HepG2 (cell line): ENCODE data around the gene TRPC4AP. TPM values are rescaled to one million over a fixed set of nuclear protein-coding genes. Genes with fewer than 3 reads are reported as not detected.
A peak's percentile ranks its signal among the peaks of the same experiment; 100 is the strongest.

ENCODE experiments used
- ADNP ChIP-seq: sonication (generic); formaldehyde crosslinking; IDR thresholded peaks from 2 replicates; pipeline ENCODE4 v1.4.0; 2020; ENCODE audit warnings: missing genetic modification reagents
- AGO1 ChIP-seq: fragments of 200-400 bp; formaldehyde crosslinking; IDR thresholded peaks from 2 replicates; pipeline ENCODE4 v1.6.1; 2017; ENCODE audit warnings: mild to moderate bottlenecking, low read depth, low read length, moderate library complexity; ENCODE audit not compliant: poor library complexity, severe bottlenecking
- CEBPG ChIP-seq: IDR thresholded peaks from 2 replicates; pipeline ENCODE4 v1.6.1; 2016
- CERS6 ChIP-seq: sonication (generic); formaldehyde crosslinking; IDR thresholded peaks from 2 replicates; pipeline ENCODE4 v1.5.0; 2020; ENCODE audit warnings: missing genetic modification reagents
- EED ChIP-seq: sonication (generic); formaldehyde crosslinking; IDR thresholded peaks from 2 replicates; pipeline ENCODE4 v1.5.0; 2020; ENCODE audit warnings: mild to moderate bottlenecking, missing genetic modification reagents
- FOXO4 ChIP-seq: sonication (generic); formaldehyde crosslinking; conservative IDR thresholded peaks from 2 replicates; pipeline ENCODE4 v1.8.1; 2023; ENCODE audit warnings: missing genetic modification reagents
- GATA4 ChIP-seq: sonication (generic); IDR thresholded peaks from 2 replicates; pipeline ENCODE4 v1.6.1; 2016; ENCODE audit warnings: antibody characterized with exemption, low read depth, borderline replicate concordance
- JUN ChIP-seq: sonication (generic); formaldehyde crosslinking; IDR thresholded peaks from 2 replicates; pipeline ENCODE4 v1.4.0; 2020; ENCODE audit warnings: mild to moderate bottlenecking, missing genetic modification reagents
- MED1 ChIP-seq: sonication (generic); formaldehyde crosslinking; IDR thresholded peaks from 2 replicates; pipeline ENCODE4 v1.4.0; 2020; ENCODE audit warnings: missing genetic modification reagents
- MYNN ChIP-seq: sonication (generic); formaldehyde crosslinking; IDR thresholded peaks from 2 replicates; pipeline ENCODE4 v1.4.0; 2020; ENCODE audit warnings: mild to moderate bottlenecking, low read depth, missing genetic modification reagents
- NFE2L2 ChIP-seq: fragments of 150-350 bp; IDR thresholded peaks from 2 replicates; pipeline ENCODE4 v1.6.1; 2014; ENCODE audit warnings: low read length
- PCBP1 ChIP-seq: fragments of 200-400 bp; formaldehyde crosslinking; IDR thresholded peaks from 2 replicates; pipeline ENCODE4 v1.6.1; 2017; ENCODE audit warnings: mild to moderate bottlenecking, low read depth, low read length, borderline replicate concordance
- PHF20 ChIP-seq: sonication (generic); formaldehyde crosslinking; IDR thresholded peaks from 2 replicates; pipeline ENCODE4 v1.5.0; 2020; ENCODE audit warnings: mild to moderate bottlenecking, missing genetic modification reagents
- POLR2AphosphoS2 ChIP-seq: IDR thresholded peaks from 2 replicates; pipeline ENCODE4 v1.6.1; 2011; ENCODE audit warnings: low read depth, low read length, improper control_type of control experiment
- REXO4 ChIP-seq: sonication (generic); formaldehyde crosslinking; IDR thresholded peaks from 2 replicates; pipeline ENCODE4 v1.8.0; 2022; ENCODE audit warnings: missing genetic modification reagents, mild to moderate bottlenecking, borderline replicate concordance
- SMARCC2 ChIP-seq: fragments of 450-650 bp; IDR thresholded peaks from 2 replicates; pipeline ENCODE4 v1.6.1; 2017; ENCODE audit warnings: antibody characterized with exemption, mild to moderate bottlenecking
- ZFP82 ChIP-seq: sonication (generic); formaldehyde crosslinking; IDR thresholded peaks from 2 replicates; pipeline ENCODE4 v1.5.1; 2020; ENCODE audit warnings: mild to moderate bottlenecking, missing genetic modification reagents, borderline replicate concordance
- ZMYM4 ChIP-seq: sonication (generic); formaldehyde crosslinking; IDR thresholded peaks from 2 replicates; pipeline ENCODE4 v1.8.1; 2023; ENCODE audit warnings: mild to moderate bottlenecking, missing genetic modification reagents
- ZNF281 ChIP-seq: sonication (generic); formaldehyde crosslinking; IDR thresholded peaks from 2 replicates; pipeline ENCODE4 v1.4.0; 2020; ENCODE audit warnings: missing genetic modification reagents, borderline replicate concordance
- ZNF33A ChIP-seq: sonication (generic); formaldehyde crosslinking; IDR thresholded peaks from 2 replicates; pipeline ENCODE4 v1.5.1; 2020; ENCODE audit warnings: missing genetic modification reagents, mild to moderate bottlenecking, moderate library complexity, borderline replicate concordance
- ZNF530 ChIP-seq: sonication (generic); formaldehyde crosslinking; IDR thresholded peaks from 2 replicates; pipeline ENCODE4 v1.5.0; 2020; ENCODE audit warnings: low read depth, mild to moderate bottlenecking, missing genetic modification reagents
- ZNF709 ChIP-seq: sonication (generic); formaldehyde crosslinking; IDR thresholded peaks from 2 replicates; pipeline ENCODE4 v1.5.0; 2020; ENCODE audit warnings: mild to moderate bottlenecking, missing genetic modification reagents
- ZNF737 ChIP-seq: sonication (generic); formaldehyde crosslinking; IDR thresholded peaks from 2 replicates; pipeline ENCODE4 v1.5.0; 2020; ENCODE audit warnings: missing genetic modification reagents, mild to moderate bottlenecking, borderline replicate concordance
- ZSCAN5A ChIP-seq: sonication (generic); formaldehyde crosslinking; IDR thresholded peaks from 2 replicates; pipeline ENCODE4 v1.8.0; 2022; ENCODE audit warnings: mild to moderate bottlenecking, missing genetic modification reagents, borderline replicate concordance
- polyA plus RNA-seq, 8 experiments: library from polyadenylated mRNA; depleted of rRNA in 3 of 8; stranded (reverse) in 7 of 8; unstranded in 1 of 8; fragments of >200 nt; fragmentation: Illumina TruSeq in 4 of 8; extraction: Trizol in 4 of 8; gene quantifications; 2 replicates each; pipeline versions ENCODE4 v1.2.1 to v1.2.3, GENCODE V29; 2011 to 2016; ENCODE audit warnings: low read depth in 4 of 8, missing spikeins in 1 of 8, mixed read lengths in 1 of 8; ENCODE audit not compliant: insufficient read depth in 1 of 8
- total RNA-seq, 5 experiments: library from RNA; depleted of rRNA; stranded (reverse); fragments of >200 nt; fragmentation: Illumina TruSeq; extraction: Trizol; gene quantifications; 2 replicates each; pipeline ENCODE4 v1.2.3, GENCODE V29; 2016; ENCODE audit warnings: low read depth in 1 of 5

TRPC4AP gene
- total and polyA plus RNA-seq, 2 of the 13 experiments (the other 11 are each of a cell fraction or from before 2014, with no cell fraction given) = 136 to 137 TPM

- TF ChIP-seq ADNP (CRISPR knock-in tag) = no peak
- peak; percentile 92 for TF ChIP-seq MED1 (CRISPR knock-in tag)
- TF ChIP-seq ZSCAN5A (CRISPR knock-in tag) = peak; percentile 87; the same call in 1 of the 2 replicates
- TF ChIP-seq ZNF281 (CRISPR knock-in tag) = peak; percentile 52; the same call in 1 of the 2 replicates
- peak; percentile 90 for TF ChIP-seq MYNN (CRISPR knock-in tag)
- no peak for TF ChIP-seq ZNF33A
- no peak for TF ChIP-seq POLR2AphosphoS2
- TF ChIP-seq PHF20 (CRISPR knock-in tag) = peak; percentile 93
- TF ChIP-seq CERS6 (CRISPR knock-in tag) = no peak
- TF ChIP-seq CEBPG (CRISPR knock-in tag) = no peak; the same call in 1 of the 2 replicates
- TF ChIP-seq REXO4 (CRISPR knock-in tag) = no peak; the same call in 1 of the 2 replicates
- no peak for TF ChIP-seq NFE2L2
- TF ChIP-seq ZMYM4 (CRISPR knock-in tag) = peak; percentile 99
- TF ChIP-seq ZNF709 (CRISPR knock-in tag) = peak; percentile 97
- peak; percentile 89 for TF ChIP-seq JUN
- TF ChIP-seq ZNF530 (CRISPR knock-in tag) = no peak; the same call in 1 of the 2 replicates
- no peak; the same call in none of the 2 replicates for TF ChIP-seq ZNF737 (CRISPR knock-in tag)
- TF ChIP-seq FOXO4 (CRISPR knock-in tag) = peak; percentile 95; the same call in 1 of the 2 replicates
- TF ChIP-seq AGO1 = peak; percentile 73
- peak; percentile 84; the same call in 1 of the 2 replicates for TF ChIP-seq PCBP1
- TF ChIP-seq GATA4 = peak; percentile 82
- TF ChIP-seq ZFP82 (CRISPR knock-in tag) = no peak; the same call in 1 of the 2 replicates
- no peak for TF ChIP-seq SMARCC2
- peak; percentile 92 for TF ChIP-seq EED (CRISPR knock-in tag)
Observed at GRCh38 chr20:34955231-34956040, 137.2 kb downstream of the TRPC4AP start, which contains the start of the genes GSS and MYH7B (continued).
